Stimulated activated naive CD4-positive, alpha-beta T cell (primary cell): ENCODE data around the gene CHCHD5.
A peak's percentile ranks its signal among the peaks of the same experiment; 100 is the strongest.
"Not testable (repeated sequence)": the region's sequence is repeated elsewhere in the genome, so short reads cannot be mapped to it uniquely, and the experiment has no call there.

Experiments
- DNase-seq, 6 experiments: peaks; one replicate each; lab custom pipeline; 2025; lab: John Stamatoyannopoulos, UW

CHCHD5 gene

GRCh38 chr2:112584134-112584890, at the start of gene CHCHD5:
CHCHD5 (plus strand) TSS chr2:112584609; CDS start chr2:112584648, 39 bp downstream.
- DNase-seq = peak; percentile 85 to 94 (median 92)

GRCh38 chr2:112534826-112535225, 49.6 kb upstream of the CHCHD5 start:
- no peak for DNase-seq

GRCh38 chr2:112536665-112537064, 47.7 kb upstream of the CHCHD5 start:
- DNase-seq = not testable (repeated sequence)

- no peak for DNase-seq
Measured at GRCh38 chr2:112539306-112539705, 45.1 kb upstream of the CHCHD5 start.

GRCh38 chr2:112540906-112541305, 43.5 kb upstream of the CHCHD5 start:
- DNase-seq = no peak

- peak in 5 of 6 experiments; percentile 3 to 87 (median 69) for DNase-seq
Measured at GRCh38 chr2:112541315-112542122, 42.9 kb upstream of the CHCHD5 start.

GRCh38 chr2:112542123-112542983, 42.1 kb upstream of the CHCHD5 start, which contains the start of gene POLR1B:
POLR1B (plus strand) TSS chr2:112542465; CDS start chr2:112542495, 30 bp downstream.
- DNase-seq = peak; percentile 53 to 87 (median 72)

- DNase-seq = peak in 2 of 6 experiments; percentile 31 to 37
Measured at GRCh38 chr2:112542984-112543661, 41.3 kb upstream of the CHCHD5 start.

- DNase-seq = no peak
Measured at GRCh38 chr2:112547333-112547732, 37.1 kb upstream of the CHCHD5 start.

- no peak for DNase-seq
Measured at GRCh38 chr2:112548980-112549379, 35.4 kb upstream of the CHCHD5 start.

- DNase-seq = no peak
Measured at GRCh38 chr2:112566104-112566503, 18.3 kb upstream of the CHCHD5 start.

- not testable (repeated sequence) for DNase-seq
Measured at GRCh38 chr2:112566508-112566907, 17.9 kb upstream of the CHCHD5 start.

- DNase-seq = no peak
Measured at GRCh38 chr2:112572005-112572404, 12.4 kb upstream of the CHCHD5 start.

GRCh38 chr2:112577756-112578155, 6.7 kb upstream of the CHCHD5 start:
- no peak for DNase-seq

GRCh38 chr2:112579241-112579640, 5.2 kb upstream of the CHCHD5 start:
- no peak for DNase-seq

GRCh38 chr2:112580084-112580483, 4.3 kb upstream of the CHCHD5 start:
- DNase-seq = no peak

- DNase-seq = peak; percentile 3 to 62 (median 22)
Measured at GRCh38 chr2:112582314-112582746, 2.1 kb upstream of the CHCHD5 start.

GRCh38 chr2:112583497-112584133, 794 bp upstream of the CHCHD5 start:
- DNase-seq = peak in 2 of 6 experiments; percentile 15 to 45

- no peak for DNase-seq
Measured at GRCh38 chr2:112584891-112585250, 462 bp downstream of the CHCHD5 start.

GRCh38 chr2:112585400-112585799, 991 bp downstream of the CHCHD5 start:
- DNase-seq = no peak
